Mesenteric fat pad (tissue), 1 donor: ENCODE data around the gene C18orf63. TPM values are rescaled to one million over a fixed set of nuclear protein-coding genes. Genes with fewer than 3 reads are reported as not detected.
"Not testable (repeated sequence)": the region's sequence is repeated elsewhere in the genome, so short reads cannot be mapped to it uniquely, and the experiment has no call there.

Experiments used
- DNase-seq: peaks from one replicate; pipeline ENCODE4 v3.0.0-alpha.2; 2020; ENCODE audit warnings: low spot score
- total RNA-seq: library from RNA; stranded (reverse); fragmentation: NEBNext Ultra II Directional; extraction: Animal tissue kit (Norgen Biotek cat#: 25700); gene quantifications from one replicate; pipeline ENCODE4 v1.2.1, GENCODE V29; 2021
- donor health status: DM: yes; HTN: yes; CAD: no.

C18orf63 gene
- total RNA-seq, 1 donor from 2014 or later = not detected

DNA sequence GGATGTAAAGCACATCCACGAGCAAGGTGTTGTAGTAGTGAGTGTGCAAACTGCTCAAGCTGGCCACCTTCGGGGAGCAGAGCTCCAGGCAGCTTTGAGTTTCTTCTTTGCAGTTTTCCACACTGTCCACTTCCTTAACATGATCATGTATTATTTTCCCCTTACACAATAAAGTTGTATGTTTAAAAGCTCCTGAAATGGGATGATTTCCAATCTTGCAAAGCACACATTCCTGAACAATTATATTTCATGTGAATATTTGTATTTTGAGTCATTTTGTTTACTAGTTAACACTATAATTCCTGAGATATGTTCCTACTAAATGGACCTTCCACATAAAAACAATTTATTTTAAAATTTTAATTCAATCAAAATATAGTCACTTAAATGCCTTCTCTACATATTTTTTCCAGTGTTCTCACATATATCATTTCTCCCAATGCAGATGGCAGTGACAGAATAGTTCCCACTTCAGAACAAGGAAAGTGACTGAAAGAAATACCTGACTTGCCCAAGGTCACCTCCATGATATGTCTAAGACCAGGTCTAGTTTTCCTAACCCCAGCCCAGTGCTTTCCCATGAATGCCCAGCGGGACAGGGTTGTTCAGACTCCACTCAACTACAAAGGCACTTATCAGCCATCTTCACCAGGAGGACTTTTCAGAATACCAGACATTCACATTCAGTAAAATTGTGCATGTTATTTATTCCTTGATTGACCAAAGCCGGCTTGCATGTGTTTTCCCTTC is 29.4 kb upstream of the C18orf63 start:
- DNase-seq = no peak

DNA sequence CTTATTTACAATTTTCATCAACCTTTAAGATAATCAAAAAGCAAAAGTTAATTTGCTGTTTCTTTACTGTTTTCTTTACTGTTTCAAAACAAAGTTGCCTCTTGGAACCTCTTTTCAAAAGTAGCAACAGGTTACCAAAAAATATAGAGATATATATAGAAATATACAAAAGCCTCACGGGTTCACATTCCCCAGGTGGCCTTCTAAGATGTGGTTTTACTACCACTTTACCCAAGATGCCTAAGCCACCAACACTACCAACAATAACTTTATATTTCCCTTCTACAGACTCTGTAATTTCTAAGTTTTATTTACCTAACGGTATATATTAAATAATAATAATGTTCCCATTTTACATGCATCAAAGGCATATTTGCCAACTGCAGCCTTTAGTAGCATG is 28.8 kb upstream of the C18orf63 start:
- no peak for DNase-seq

DNA sequence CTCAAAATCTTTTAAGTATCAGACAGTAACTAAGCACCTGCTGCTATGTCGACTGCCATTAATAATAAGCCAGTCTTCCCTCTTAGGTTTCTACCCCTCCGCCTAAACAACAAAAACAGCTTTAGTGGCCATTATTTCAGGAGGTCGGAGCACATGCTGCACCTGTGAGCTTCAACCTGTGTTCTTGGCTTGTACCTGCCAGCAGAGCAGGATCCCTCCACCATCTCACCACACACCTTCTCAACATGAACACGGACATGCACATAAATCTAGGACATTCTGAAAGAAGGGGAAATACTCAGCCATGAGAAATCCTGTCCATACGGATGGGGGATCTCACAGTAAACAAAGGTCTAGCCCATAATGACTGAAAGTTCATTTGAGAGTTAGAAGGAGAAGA is 27.6 kb upstream of the C18orf63 start:
- DNase-seq = no peak

DNA sequence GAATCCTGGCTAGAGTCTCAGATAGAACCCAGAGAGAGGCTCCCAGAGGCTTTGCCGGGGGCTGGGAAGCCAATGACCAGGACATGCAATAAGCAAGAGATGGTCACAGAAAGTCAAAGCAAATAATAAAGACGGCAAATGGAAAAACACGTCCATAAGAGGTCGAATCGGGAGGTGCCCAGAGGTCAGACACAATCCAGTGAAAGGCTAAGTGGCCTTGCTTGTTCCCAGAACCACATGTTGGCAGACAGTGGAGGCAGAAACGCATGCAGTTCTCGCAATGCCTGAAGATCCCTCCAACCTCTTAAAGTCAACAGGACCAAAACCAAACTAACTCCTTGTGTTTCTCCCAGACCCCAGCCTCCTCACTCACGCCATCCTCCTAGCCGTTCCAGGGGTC is 26.9 kb upstream of the C18orf63 start:
- DNase-seq = no peak

DNA sequence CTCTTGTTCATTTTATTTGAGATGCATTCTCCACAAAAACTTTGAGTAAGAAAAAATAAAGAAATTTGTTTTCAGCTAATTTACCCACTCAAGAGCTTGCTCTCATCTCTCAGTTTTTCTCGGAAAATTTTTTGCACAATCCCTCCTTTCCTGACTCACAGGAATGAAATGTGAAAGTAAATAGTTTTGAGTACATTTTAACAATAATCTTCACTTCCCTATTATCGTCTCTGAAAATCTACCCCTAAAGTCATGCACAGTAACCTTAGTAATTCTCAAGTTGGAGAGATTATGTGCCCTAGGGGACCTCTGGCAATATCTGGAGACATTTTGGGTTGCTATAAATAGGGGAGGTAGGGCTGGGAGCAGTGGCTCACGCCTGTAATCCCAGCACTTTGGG is 26.5 kb upstream of the C18orf63 start:
- DNase-seq = no peak

DNA sequence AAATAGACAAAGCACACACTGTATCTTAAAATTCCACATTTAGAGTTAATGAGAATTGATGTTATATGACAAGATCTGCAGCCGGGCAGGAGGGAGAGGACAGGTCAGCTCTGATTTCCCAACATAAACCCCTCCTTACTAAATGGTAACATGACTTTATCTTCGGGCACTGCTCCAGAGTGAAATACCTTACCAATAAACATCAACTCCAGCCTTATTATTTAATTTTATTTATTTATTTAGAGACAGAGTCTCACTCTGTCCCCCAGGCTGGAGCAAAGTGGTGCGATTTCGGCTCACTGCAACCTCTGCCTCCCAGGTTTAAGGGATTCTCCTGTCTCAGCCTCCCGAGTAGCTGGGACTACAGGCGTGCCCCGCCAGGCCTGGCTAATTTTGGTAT is 25.6 kb upstream of the C18orf63 start:
- no peak for DNase-seq

DNA sequence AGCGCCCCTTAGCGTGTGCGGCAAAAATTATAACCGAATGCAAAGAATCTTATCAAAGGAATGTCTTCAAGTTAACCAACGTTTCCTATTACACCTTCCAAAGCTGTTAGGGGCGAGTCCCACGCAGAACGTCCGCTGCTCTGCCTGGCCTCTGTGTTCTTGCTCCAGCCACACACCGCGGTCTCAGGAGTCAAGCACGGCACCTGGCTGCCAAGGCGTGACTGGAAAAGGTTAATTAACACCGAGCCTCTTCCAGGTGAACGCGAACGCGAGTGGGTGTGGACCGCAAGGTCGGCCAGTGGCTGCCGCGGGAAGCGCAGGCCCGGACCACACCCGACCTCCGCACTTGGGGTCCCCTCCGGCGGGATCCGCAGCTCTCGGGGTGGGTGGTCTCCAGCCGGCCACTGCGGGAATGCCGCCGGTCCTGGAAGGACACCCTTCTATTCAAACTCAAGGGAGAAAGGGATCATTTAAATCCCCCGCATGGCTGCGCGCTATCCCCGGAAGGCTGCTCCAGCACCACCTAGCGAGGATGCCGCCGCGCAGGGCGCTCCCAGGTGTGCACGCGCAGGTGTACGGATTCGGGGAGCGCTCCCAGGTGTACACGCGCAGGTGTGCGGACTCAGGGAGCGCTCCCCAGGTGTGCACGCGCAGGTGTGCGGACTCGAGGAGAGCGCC is 24.7 kb upstream of the C18orf63 start:
- no peak for DNase-seq

DNA sequence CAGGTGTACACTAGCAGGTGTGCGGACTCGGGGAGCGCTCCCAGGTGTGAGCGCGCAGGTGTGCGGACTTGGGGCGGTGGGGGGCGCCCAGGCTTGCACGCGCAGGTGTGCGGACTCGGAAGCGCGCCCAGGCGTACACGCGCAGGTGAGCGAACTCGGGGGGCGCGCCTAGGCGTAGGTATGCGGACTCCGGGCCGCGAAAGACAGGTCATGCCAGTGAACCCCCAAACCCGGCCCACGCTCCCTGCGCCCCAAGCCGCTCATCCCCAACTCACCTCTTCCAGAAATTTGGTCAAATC is 24.2 kb upstream of the C18orf63 start:
- no peak for DNase-seq

DNA sequence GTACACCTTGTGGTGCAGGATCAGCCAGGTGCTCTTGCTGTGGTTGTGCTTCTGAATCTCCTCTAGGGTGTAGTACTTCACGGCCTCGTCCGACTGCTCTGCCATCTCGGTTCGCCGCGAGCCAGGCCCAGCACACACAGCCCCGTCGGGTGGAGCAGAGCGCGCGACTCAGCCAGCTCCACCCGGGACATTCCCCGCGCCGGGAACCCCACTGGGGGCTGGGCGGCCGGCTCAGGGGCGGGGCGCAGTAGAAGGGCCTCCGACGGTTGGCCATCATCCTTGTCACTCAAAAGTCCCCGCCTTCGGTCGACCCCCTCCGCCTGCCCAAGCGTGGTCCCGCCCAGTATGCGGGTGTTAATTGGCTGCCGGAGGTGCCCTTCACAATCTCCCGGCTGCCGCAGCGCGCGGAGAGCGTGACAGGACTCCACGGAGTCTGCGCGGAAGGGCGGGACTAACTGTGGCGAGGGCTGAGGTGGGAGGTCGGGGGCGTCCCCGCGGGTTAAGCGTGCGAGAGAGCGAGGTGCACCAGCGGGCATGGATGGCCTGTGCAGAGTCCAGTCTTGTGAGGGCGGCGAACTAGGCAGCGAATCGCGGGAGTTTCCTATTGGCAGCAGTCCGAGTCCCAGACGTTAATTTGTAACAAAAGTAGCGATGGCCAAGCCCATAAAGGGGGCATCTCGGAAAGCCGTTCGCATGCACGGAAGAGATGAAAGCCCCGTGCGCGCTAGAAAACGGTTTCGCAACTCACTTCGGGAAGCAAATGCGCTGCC is 23.7 kb upstream of the C18orf63 start, which contains the start of gene CYB5A:
CYB5A (minus strand) TSS at position 193 of the 770 bp plus-strand sequence; CDS start at position 105, 88 bp downstream.
- DNase-seq = peak; percentile 99

DNA sequence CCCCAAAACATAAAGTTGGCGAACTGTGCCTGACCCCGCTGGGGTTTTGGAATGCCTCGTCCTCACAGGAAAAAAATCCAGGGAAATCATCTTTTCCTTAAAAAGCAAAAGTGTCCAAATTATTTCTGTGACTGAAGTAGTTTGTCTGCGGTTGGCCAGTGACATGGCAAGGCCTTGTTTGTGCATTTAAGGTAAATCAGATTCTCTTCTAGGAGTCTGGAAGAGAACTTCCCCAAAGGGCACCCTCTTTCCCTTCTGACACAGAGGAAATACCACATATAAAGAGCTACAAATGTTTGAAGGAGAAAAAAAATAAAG is 23.1 kb upstream of the C18orf63 start:
- DNase-seq = no peak

DNA sequence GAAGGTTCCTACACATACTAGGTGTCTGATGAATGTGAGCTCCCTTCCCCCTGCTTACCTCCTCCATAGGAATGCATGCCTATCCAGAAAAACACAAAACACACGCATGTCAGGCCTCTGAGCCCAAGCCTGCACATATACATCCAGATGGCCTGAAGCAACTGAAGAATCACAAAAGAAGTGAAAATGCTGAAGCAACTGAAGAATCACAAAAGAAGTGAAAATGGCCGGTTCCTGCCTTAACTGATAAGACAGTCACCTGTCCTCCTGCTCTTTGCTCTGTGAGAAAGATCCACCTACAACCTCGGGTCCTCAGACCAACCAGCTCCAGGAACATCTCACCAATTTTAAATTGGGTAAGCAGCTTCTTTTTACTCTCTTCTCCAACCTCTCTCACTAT is 22.7 kb upstream of the C18orf63 start:
- not testable (repeated sequence) for DNase-seq

DNA sequence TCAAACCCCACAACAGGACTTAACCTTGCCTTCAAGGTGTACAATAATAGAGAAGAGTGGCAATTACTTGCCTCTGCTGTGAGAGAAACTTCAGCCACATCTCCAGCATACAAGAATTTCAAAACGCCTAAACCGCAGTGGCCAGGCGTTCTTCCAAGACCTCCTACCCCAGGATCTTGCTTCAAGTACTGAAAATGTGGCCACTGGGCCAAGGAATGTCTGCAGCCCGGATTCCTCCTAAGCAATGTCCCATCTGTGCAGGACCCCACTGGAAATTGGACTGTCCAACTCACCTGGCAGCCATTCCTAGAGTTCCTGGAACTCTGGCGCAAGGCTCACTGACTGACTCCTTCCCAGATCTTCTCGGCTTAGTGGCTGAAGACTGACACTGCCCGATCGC is 21.1 kb upstream of the C18orf63 start:
- DNase-seq = no peak

DNA sequence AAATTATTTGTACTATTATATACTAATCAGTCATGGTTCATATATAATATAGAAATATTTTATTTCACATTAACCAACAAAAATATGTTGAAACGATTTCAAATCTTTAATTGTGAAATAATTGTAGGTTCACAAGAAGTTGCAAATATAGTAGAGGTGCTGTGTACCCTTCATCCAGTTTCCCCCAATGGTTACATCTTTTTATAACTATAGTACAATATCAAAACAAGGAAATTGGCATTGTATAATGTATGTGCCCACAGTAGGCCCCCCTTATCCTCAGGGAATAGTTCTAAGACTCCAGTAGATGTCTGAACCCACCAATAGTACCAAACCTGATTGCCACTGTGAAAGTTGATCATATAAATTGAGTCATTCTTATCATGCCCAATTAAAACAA is 16.5 kb upstream of the C18orf63 start:
- DNase-seq = no peak

DNA sequence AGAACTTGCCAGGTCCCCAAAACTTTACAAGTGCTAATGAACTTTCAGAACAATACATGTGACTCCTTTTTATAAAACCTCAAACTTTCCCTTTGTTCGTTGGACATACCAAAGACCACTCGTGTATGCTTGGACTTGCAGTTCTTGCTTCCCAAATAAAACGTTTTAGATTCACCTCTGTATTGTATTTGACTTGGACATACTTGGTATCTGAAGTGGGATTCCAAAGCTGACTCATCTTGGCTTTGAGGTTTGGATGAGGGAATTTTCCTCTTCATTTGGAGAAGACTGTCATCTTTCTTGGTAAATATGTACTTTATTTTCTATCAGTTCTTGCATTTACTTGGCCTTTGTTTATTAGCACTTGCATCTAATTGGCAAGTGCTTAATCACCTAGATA is 15.9 kb upstream of the C18orf63 start:
- DNase-seq = no peak

DNA sequence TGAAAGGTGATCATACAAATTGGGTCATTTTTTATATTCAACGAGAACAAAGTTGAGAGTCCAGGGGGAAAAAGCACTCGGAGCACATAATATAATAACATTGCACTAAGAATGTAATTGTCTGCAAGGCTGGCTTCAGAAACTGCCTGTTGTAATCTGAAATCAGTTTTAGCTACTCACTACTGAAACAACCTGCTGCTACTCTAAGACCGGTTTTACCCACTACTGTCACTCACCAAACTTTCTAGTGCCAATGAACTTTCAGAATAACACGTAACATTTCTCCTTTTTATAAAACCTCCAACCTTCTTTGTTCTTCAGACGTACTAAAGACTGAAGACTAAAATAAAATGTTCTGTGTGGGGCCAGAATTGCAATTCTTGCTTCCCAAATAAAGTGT is 12.3 kb upstream of the C18orf63 start:
- DNase-seq = no peak

DNA sequence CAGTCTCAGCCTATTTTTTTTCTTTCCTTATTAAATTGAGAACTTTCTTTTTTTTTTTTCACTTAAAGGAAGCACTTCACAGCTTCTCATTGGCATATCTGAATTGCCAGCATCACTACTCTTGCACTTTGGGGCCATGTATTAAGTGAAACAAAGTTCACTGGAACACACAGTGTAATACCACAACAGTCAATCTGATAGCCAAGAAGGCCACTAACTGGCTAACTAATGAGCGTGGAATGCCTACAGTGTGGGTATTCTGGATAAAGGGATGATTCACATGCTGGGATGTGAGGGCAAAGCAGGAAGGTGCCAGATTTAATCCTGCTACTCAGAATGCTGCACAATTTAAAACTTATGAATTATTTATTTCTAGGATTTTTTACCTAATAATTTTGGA is 11.7 kb upstream of the C18orf63 start:
- no peak for DNase-seq

DNA sequence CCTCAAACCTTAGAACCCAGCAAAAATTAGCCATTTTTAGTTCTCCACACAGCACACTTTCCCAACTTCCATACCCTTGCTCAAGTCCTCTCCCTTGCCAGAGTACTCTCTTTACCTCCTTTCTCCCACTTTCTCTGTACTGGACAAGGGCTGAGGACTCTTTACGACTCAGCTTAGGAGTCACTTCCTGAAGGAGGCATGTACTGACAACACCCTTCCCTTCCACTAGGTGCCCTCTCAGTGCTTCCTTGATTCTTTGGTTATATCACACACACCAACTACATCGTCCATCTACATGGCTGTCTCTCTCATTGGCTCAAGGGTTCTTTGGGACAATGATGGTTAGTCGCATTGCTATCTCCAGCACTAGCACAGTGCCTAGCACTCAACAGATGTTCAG is 5.2 kb upstream of the C18orf63 start:
- no peak for DNase-seq

DNA sequence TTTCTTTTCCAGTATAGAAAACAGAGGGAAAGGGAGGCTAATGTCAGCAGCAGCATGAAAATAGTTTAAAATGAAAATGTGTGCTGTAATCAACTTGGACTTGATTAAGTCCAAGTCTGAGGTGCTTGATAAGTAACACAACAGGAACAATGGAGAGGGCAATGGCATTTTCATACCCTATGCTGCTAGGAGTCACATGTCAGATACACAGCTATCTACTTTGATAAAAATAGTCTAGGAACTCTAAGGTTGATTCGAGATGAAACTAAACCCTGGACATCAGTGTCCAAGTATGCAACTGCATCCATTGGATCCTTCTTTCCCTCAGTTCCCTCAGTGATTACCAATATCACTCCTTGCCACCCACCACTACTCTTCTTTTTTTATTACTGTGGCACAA is 4.6 kb upstream of the C18orf63 start:
- DNase-seq = no peak

DNA sequence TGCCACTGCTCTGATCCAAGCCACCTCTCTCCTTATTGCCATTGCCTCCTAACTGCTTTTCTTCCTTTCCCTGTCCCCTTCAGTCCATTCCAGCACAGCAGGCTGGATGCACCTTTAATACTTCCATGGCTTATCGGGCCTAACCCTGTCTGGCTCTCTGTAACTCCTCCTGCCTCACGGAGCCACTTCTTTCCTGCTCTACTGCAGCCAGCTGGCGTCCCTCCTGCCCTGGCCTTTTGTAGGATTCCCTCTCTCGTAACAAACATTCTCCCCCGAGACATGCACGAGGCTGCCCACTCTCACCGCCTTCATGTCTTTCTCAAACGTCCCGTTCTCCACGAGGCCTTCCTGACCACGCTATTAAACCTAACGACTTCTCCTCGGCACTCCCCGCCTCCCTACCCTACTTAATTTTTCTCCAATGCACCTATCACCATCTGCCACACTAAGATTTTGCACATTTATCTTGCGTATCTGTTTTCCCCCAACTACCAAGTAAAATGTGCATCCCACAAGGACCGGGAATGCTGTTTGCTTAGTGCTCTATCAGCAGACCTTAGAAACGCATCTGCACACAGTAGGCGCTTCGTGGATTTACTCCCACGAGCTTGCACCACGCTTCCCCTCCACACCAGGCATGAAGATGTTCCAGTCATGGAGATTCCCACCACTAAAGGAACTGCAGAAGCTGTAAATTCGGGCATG is 728 bp upstream of the C18orf63 start:
- DNase-seq = no peak

DNA sequence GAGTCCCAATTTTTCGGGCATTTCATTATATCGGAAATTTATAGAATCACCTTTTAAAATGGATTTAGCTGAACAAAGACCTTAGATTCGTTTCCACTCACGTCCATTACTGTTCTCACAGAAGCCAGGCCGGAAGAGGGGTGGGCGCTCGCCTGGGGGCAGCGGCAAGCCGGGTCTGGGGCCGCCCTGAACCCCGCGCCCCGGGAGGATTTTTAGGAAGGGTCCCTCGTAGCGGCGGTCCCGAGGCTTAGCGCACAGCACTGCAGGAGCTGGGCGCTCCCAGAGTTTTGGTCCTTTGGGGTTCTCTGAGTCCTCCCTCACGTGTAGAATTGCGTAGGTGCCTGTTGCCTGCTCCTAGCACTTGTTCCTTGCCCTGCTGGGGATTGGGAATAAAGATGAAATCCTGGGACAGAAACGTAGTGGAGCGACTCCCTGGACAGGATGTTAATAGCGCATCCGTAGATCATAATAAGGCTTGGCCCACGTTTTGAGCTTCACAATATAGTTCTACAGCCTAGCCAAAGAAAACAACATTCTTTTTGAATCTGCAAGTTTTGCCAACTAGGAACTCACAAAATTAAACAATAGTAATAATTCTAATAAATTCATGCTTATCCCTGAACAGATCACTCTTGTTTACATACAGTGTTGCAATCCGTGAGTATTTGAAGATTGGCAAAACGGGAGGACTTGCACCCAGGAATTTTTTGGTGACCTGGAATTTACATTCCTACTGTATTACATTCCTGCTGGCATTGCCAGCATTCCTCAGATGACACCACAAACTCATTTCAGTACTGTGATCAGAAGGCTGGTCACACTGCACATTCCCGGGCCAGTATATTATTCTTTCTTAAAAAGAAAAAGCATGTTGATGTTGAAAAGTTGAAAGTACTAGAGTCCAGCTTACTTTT is 875 bp downstream of the C18orf63 start:
- DNase-seq = no peak

DNA sequence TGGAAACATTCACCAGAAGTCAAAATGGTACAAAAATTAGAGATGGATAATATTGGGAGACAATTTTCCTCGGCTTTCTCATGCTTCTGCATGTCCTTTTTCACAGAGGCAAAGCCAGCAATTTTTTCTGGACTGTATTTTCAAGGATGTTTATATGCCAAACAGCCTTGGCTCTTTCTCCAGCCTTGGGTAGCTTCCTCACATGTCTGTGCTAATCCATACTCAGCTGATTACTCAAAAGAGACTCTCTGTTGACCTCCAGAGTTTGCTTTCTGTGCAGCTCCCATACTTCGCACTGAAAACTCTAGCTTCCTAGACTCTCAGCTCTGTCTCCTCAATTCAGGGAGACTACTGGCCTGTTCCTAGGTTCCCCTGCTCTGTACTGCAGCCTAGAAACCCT is 10.6 kb downstream of the C18orf63 start:
- no peak for DNase-seq
